ENCODE results near the gene OR8H1.

OR8H1 gene

GRCh38 chr11:56292154-56292553 lies at the start of gene OR8H1:
TSS of gene OR8H1 (minus strand) at chr11:56292254. CDS start at chr11:56291062, 1,192 bp downstream.
- no peak for TF ChIP-seq CTCF (IDR thresholded peaks at IDR 0.05; ENCODE audit: low read depth, low read length)
- DNase-seq (ENCODE audit: extremely low read depth, low read depth): no peak

- TF ChIP-seq CTCF (IDR thresholded peaks at IDR 0.05; ENCODE audit: low read depth, low read length): no peak
- no peak for DNase-seq (ENCODE audit: extremely low read depth, low read depth)
Observed at GRCh38 chr11:56340289-56340688, 48.2 kb upstream of the OR8H1 start.

- no peak for DNase-seq (ENCODE audit: extremely low read depth, low read depth)
- no peak for TF ChIP-seq CTCF (IDR thresholded peaks at IDR 0.05; ENCODE audit: low read depth, low read length)
Observed at GRCh38 chr11:56333156-56333555, 41.1 kb upstream of the OR8H1 start.

- DNase-seq (ENCODE audit: extremely low read depth, low read depth): no peak
- TF ChIP-seq CTCF (IDR thresholded peaks at IDR 0.05; ENCODE audit: low read depth, low read length): no peak
Observed at GRCh38 chr11:56331861-56332491, 39.9 kb upstream of the OR8H1 start.

GRCh38 chr11:56314844-56315243 lies 22.8 kb upstream of the OR8H1 start, which contains the start of gene OR8K3:
TSS of gene OR8K3 (plus strand) at chr11:56315144. CDS start at chr11:56318307, 3,163 bp downstream.
- TF ChIP-seq CTCF (IDR thresholded peaks at IDR 0.05; ENCODE audit: low read depth, low read length): no peak
- DNase-seq (ENCODE audit: extremely low read depth, low read depth): no peak

- no peak for TF ChIP-seq CTCF (IDR thresholded peaks at IDR 0.05; ENCODE audit: low read depth, low read length)
- DNase-seq (ENCODE audit: extremely low read depth, low read depth): no peak
Observed at GRCh38 chr11:56307836-56308235, 15.8 kb upstream of the OR8H1 start.

GRCh38 chr11:56296898-56297297 lies 4.8 kb upstream of the OR8H1 start:
- no peak for TF ChIP-seq CTCF (IDR thresholded peaks at IDR 0.05; ENCODE audit: low read depth, low read length)
- DNase-seq (ENCODE audit: extremely low read depth, low read depth): no peak

Data from AG09319 (cell line).